GM13976 (cell line): Measurements from ENCODE around the gene MAML1.

ENCODE experiments used
- DNase-seq: peaks from one replicate; pipeline ENCODE4 v3.0.0; 2012; ENCODE audit warnings: low spot score
- in situ Hi-C: fragments of 300-500 bp; cut with MboI; formaldehyde crosslinking; loops from one replicate; pipeline ENCODE4 v1.12.0; 2022; ENCODE audit warnings: low sequenced_read_pairs, mixed read lengths, inconsistent platforms; ENCODE audit not compliant: unreplicated experiment
- TF ChIP-seq, protein P1 (sequence below): IDR thresholded peaks from 2 replicates; pipeline ENCODE4 v1.5.1; 2012; ENCODE audit warnings: borderline replicate concordance, mild to moderate bottlenecking; ENCODE audit not compliant: insufficient read depth; ENCODE audit errors: extremely low read depth, missing control alignments, control extremely low read depth

Gene MAML1

DNA sequence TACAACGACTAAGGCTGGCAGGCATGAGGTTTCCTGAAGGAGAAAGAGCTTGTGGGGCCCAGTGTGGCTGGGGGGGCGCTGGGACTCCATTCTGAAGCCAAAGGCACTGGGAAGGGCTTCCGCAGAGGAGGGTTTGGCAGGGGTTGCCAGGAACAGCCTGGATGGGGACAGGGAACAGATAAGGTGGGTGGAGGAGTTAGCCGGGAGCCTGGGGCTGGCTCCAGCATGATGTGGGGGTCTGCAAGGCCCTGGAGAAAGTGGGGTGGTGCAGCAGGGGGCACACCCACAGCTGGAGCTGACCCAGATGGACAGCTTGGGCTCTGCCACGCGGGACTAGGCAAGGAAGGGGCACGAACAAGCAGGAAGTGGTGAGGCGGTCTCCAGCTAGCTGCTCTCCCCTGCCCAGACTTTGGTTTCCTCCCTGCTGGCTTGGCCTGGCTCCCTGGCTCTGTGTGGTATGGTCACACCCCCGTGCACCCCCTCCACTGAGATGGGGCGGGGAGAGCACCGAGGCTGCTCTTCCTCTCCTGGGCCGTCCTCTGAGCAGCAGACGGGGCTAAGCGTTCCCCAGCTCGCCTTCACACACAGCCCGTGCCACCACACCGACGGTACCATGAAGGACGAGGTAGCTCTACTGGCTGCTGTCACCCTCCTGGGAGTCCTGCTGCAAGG is 61.0 kb downstream of the MAML1 start, which contains the start of gene LTC4S:
Gene LTC4S (plus strand): TSS at position 519 of the 672 bp plus-strand sequence. CDS start 95 bp downstream, at position 614.
- DNase-seq = peak; percentile 38
- in situ Hi-C loops = no loop called here
- TF ChIP-seq, protein P1, sequence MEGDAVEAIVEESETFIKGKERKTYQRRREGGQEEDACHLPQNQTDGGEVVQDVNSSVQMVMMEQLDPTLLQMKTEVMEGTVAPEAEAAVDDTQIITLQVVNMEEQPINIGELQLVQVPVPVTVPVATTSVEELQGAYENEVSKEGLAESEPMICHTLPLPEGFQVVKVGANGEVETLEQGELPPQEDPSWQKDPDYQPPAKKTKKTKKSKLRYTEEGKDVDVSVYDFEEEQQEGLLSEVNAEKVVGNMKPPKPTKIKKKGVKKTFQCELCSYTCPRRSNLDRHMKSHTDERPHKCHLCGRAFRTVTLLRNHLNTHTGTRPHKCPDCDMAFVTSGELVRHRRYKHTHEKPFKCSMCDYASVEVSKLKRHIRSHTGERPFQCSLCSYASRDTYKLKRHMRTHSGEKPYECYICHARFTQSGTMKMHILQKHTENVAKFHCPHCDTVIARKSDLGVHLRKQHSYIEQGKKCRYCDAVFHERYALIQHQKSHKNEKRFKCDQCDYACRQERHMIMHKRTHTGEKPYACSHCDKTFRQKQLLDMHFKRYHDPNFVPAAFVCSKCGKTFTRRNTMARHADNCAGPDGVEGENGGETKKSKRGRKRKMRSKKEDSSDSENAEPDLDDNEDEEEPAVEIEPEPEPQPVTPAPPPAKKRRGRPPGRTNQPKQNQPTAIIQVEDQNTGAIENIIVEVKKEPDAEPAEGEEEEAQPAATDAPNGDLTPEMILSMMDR = no peak

DNA sequence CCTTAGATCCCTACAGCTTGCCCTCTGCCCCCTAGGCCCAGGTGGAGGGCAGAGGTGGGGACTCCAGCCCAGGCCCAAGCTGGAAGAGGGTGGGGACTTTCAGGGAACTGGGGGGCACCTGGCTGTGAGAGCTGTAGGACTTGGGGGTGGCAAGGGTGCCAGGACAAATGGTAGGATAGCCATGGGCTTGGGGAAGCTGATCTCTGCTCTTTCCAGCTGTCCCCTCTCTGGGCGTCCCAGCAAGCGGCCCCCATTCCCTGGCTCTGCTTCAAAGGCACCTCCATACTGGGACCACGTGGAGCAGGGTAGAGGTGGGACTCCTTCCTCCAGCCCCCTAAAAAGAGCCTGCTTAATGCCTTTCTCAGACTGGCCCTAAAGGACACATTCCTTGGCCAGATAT is 61.5 kb downstream of the MAML1 start:
- TF ChIP-seq, protein P1 = no peak
- no peak for DNase-seq
- in situ Hi-C loops = no loop called here

DNA sequence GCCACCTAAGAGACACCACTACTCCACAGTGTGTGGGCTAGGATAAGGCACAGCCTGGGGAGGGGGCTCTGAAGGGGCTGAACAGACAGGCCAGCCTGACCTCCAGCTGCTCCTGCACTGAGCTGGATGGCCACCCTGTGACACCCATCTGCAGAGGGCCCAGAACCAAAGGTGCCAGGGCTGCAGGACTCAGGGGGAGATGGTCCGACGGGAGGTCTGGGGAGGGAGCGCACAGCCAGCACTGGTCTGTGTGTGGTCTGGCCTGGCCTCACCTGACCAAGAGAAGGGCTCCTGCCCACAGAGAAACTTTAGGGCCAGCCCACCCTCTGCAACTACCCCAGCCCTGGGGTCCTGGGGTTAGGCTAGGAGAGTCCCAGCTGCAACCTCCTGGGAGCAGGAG is 62.0 kb downstream of the MAML1 start:
- TF ChIP-seq, protein P1 = no peak
- in situ Hi-C loops = no loop called here
- DNase-seq = no peak

DNA sequence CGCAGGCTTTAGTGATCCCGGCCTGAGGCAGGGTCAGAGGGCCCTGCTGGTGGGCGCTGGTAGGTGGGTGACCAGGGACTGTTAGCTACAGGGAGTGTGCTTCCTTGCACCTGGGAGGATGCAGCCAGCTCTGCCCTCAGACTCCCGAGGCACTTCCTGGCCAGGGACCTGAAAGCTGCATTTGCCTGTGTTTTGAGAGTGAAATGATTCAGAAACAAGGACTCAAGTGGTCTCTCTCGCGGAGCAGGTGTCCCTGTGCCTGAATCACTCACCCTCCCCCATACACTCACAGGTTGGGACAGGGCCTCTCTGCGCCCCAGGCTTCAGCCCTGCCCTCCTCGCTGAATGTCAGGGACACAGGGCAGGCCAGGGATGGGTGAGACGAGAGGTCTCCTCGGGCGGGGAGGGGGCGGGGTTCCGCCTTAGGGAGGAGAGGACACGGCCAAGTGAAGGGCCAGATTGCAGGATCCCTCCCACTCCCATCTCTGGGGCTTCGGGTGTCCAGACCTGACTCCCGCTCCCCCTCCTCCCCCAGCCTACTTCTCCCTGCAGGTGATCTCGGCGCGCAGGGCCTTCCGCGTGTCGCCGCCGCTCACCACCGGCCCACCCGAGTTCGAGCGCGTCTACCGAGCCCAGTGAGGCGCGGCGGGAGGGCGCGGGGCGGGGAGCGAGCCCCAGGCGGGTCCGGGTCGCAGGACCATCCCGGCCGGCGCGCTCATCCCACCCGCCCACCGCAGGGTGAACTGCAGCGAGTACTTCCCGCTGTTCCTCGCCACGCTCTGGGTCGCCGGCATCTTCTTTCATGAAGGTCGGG is 62.6 kb downstream of the MAML1 start:
- DNase-seq = peak; percentile 47
- in situ Hi-C loops = no loop called here
- TF ChIP-seq, protein P1 = no peak

DNA sequence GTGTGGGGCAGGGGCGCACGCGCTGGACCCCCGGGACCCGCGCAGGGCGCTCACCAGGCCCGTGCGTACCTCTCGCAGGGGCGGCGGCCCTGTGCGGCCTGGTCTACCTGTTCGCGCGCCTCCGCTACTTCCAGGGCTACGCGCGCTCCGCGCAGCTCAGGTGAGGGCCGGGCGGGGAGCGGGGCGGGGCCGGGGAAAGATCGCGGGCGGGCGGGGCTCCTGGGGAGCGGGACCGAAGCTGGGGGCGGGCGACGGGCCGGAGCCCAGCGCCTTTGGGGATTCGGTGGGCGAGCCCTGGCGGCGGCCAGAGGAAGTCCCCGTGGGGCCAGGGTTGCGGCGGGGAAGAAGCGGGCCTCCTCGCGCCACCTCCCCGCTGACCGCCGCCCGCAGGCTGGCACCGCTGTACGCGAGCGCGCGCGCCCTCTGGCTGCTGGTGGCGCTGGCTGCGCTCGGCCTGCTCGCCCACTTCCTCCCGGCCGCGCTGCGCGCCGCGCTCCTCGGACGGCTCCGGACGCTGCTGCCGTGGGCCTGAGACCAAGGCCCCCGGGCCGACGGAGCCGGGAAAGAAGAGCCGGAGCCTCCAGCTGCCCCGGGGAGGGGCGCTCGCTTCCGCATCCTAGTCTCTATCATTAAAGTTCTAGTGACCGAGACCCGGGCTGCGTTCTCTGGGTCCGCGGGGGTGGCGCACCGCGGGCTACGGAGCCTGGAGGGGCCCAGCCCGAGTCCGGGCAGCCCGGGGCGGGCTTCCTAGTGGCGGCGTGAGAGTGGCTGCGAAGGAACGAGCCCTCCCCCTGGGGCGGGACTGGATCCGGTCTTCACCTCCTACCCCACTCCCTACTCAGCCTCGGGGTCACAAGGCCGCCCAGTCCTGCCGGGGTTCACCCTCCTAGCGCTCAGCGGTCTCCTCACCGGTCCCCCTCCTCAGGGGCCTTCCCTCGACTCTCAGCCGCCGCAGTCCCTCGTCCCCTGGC is 63.5 kb downstream of the MAML1 start:
- in situ Hi-C loops = no loop called here
- peak; percentile 87 for DNase-seq
- TF ChIP-seq, protein P1 = peak; percentile 97

DNA sequence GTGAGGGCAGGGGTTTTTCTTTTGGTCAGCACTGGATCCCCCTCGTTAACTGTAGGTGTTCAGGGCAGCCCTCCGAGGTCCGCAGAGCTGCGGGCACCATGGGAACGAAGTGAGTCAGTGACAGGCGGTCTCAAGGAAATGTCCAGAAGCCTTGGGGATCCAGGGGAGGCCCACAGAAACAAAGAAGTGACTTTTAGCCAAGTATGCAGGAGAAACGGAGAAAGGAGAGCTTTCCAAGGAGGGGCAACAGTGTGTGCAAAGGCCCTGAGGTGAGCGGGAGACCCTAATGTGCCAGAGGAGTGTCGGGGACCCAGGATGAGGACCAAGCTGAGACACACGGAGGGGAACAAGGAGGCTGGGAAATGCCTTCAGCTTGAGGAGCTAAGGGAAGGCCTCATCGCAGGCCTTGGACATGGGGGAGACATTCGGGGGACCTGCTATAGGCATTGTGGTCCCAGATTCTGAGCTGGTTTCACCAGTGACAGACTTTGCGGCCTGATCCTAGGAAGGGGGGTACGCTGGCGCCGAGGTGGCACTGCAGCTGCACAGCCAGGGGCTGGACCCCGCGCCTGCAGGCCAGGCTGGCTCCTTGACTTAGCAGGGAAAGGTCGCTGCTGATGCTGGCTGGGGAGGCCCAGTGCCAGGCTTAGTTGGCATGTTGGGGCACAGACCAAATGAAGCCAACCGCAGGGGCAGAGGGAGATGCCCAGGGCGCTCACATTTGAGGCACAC is 64.4 kb downstream of the MAML1 start:
- DNase-seq = no peak
- in situ Hi-C loops = no loop called here
- TF ChIP-seq, protein P1 = no peak
